GM12891 (cell line): ENCODE measurements around the gene CAMTA1.

Experiments used
- DNase-seq: peaks from one replicate; pipeline ENCODE4 v3.0.0; 2011; ENCODE audit warnings: low spot score; ENCODE audit not compliant: insufficient read length
- FAIRE-seq: peaks from 2 replicates; lab custom pipeline; 2011; peaks lifted over from hg19 to GRCh38; lab: Jason Lieb, UNC
- PAX5 ChIP-seq: IDR thresholded peaks from 2 replicates; pipeline ENCODE4 v1.6.1; 2011; ENCODE audit warnings: low read length, moderate library complexity, mild to moderate bottlenecking; ENCODE audit not compliant: insufficient read depth, severe bottlenecking
- POLR2A ChIP-seq: IDR thresholded peaks from 2 replicates; pipeline ENCODE4 v1.6.1; 2011; ENCODE audit warnings: low read depth, low read length, control low read depth
- POLR2AphosphoS5 ChIP-seq: IDR thresholded peaks from 2 replicates; pipeline ENCODE4 v1.6.1; 2011; ENCODE audit warnings: low read depth, low read length, control low read depth
- POU2F2 ChIP-seq: IDR thresholded peaks from 2 replicates; pipeline ENCODE4 v1.6.1; 2011; ENCODE audit warnings: low read depth, mild to moderate bottlenecking, control low read depth, low read length, moderate library complexity
- SPI1 ChIP-seq: IDR thresholded peaks from 2 replicates; pipeline ENCODE4 v1.6.1; 2011; ENCODE audit warnings: low read depth, low read length, control low read depth
- TAF1 ChIP-seq: IDR thresholded peaks from 2 replicates; pipeline ENCODE4 v1.6.1; 2011; ENCODE audit warnings: low read depth, low read length, control low read depth

Gene CAMTA1

DNA sequence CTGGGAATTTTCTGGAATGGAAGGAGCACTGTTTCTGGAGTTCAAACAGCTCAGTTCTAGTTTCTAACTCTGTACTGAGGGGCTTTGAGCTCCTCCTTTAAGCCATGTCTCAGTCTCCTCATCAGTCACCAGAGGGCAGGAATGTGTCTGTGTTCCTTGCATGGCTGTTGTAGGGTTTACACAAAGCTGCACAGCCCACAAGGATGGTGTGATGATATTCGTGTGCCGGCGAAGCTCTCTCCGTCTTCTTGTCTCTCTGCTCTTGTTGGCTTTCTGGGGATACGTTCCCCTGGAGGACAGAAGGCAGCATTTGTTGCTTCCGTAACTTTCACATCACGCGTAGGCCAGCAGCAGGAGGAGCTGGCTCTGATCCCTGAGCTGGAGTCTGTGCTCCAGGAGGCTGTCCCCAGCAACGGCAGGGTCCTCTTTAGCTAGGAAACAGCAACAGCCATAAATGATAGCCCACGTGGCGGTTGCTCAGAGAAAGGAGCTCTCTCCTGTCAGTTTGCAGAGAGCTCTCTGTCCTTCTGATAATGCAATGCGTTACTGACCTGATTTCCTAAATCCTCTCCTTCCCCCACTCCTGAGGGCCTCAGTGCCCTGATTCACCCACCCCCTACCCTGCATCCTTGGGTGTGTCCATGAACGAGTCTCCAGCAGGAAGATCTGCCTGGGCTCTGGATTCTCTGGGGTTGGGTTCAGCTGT lies 796.7 kb downstream of the CAMTA1 start:
- TF ChIP-seq TAF1 (no peak), POLR2A (no peak), POU2F2 (no peak), SPI1 (no peak), PAX5 (no peak), POLR2AphosphoS5 (no peak)
- FAIRE-seq (no peak), DNase-seq (no peak)

DNA sequence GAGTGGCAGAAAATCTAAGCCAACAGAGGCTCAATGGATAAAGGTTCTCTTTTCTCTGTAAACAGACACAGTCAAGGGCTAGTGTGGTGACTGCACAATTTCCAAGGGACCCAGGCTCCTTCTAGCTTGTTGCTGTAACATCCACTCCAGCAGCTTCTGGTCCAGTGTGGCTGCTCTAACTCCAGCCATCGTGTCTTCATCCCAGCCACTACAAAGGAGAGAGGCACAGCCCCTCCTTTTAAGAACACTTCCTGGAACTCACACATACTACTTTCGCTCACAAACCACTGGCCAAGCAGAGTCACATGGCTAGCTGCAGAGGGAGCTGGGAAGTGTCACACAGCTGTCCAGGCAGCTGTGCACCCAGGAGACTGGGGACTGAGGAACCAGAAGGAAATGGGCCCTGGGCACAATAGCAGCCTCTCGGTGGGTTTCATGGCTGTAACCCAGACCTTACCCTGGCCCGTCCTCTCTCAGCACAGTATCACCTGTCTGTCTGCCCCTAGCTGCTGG lies 797.3 kb downstream of the CAMTA1 start:
- DNase-seq (no peak), FAIRE-seq (no peak)
- TF ChIP-seq PAX5 (no peak), POLR2A (no peak), SPI1 (no peak), TAF1 (no peak), POLR2AphosphoS5 (no peak), POU2F2 (no peak)

DNA sequence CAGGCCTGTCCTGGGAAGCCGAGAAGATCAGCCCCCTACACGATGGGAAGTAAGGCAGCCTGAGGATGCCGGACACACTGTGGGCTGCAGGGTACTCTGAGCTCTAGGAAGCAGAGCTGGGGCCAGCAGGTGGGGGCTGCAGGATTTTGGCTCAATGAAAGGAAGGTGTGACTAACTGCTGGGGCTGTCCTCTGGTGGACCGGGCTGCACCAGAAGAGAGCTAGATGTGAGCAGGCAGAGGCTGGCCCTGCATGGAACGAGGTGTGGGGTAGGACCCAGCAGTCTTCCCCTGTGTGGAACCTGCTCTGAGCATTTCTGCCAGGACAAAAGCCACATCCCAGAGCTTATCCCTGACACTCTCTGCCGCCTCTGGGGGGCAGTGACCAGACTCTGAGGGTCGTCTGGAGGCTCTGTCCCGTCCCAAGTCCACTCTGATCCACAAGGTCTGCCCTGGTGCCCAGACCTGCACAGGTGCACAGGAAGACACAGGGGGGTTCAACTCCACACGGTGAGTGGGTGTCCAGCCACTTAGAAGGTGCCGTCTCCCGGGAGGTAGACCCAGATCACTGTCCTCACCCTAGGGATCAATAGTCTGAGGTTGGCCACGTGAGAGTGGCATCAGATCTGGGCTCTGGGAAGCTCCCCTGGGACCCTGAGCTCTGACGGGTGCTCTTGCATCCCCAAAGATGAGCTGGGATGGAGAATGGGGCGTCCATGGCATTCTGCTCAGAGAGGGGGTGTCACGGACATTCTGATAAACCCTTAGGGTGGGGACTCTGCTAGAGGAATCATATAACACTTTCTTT lies 798.2 kb downstream of the CAMTA1 start:
- TF ChIP-seq TAF1: no peak
- no peak for TF ChIP-seq POLR2A
- TF ChIP-seq POU2F2: no peak
- no peak for TF ChIP-seq POLR2AphosphoS5
- no peak for TF ChIP-seq PAX5
- no peak for TF ChIP-seq SPI1
- DNase-seq (no peak), FAIRE-seq (no peak)

DNA sequence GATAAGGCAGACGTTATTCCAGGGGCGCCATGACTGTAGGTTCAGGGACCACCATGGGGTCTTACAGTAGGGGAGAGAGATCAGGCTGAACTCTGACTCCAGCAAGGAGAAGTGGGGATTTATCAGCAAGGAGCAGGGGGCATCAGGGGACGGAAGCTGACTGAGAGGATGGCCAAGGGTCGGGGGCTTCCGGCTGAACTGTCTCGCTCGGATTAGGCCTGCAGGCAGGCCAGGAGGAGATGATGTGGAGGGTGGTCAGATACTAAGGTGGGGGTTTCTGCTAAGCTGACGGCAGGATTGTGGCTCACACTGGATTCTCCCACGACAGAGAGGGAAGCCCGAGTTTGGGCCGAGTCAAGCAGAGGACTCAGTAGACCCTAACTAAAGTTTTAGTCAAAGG lies 798.9 kb downstream of the CAMTA1 start:
- DNase-seq (no peak), FAIRE-seq (no peak)
- TF ChIP-seq SPI1 (no peak), PAX5 (no peak), POLR2AphosphoS5 (no peak), POLR2A (no peak), TAF1 (no peak), POU2F2 (no peak)

DNA sequence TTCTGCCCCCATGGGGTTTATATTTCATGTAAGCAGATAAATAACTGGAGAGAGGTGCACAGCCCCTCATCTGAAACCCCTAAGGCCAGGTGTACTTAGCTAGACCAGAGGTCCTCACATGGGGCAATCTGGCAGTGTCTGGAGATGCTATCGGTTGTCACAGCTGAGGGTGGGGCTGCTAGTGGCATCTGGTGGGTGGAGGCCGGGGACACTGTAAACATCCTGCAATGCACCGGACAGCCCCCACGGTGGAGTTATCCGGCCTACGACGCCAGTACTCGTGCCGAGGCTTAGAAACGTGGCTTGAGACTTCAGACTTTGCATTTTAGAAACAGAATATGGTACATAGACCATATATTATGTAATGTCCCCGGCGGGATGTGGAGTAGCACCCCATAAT lies 799.4 kb downstream of the CAMTA1 start:
- no peak for FAIRE-seq
- no peak for TF ChIP-seq SPI1
- TF ChIP-seq POU2F2: no peak
- TF ChIP-seq PAX5: no peak
- TF ChIP-seq TAF1: no peak
- TF ChIP-seq POLR2AphosphoS5: no peak
- no peak for TF ChIP-seq POLR2A
- no peak for DNase-seq

DNA sequence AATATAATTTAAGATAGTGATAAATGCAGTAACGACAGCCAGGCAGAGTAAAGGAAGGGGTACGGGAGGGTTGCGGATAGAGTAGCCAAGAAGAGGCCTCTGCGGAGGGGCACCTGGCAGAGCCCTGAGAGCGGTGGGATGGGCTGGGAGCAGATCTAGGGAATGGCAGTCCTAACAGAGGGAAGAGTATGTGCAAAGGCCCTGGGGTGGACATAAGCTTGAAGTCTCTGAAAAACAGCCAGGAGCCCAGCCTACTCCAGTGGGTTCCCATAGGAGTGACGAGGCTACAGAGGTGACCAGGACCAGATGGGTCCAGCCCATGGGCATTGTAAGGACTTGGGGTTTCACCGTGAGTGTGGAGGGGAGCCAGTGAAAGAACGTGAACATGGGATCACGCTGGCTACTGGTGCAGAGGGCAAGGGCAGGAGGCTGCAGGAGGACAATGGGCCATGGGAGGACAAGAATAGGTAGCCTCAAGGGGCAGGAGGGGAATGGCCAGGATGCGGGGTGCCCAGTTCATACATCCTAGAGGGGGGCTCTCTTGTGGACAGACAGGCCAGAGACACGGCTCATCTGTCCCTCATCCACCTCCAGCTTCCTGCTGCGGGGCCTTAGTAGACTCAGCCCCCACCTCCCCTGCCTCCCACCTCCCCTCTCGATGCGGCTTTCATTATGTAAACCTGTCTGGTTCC lies 800.1 kb downstream of the CAMTA1 start:
- DNase-seq (no peak), FAIRE-seq (no peak)
- TF ChIP-seq POU2F2: no peak
- no peak for TF ChIP-seq POLR2AphosphoS5
- TF ChIP-seq PAX5: no peak
- no peak for TF ChIP-seq POLR2A
- TF ChIP-seq TAF1: no peak
- TF ChIP-seq SPI1: no peak

DNA sequence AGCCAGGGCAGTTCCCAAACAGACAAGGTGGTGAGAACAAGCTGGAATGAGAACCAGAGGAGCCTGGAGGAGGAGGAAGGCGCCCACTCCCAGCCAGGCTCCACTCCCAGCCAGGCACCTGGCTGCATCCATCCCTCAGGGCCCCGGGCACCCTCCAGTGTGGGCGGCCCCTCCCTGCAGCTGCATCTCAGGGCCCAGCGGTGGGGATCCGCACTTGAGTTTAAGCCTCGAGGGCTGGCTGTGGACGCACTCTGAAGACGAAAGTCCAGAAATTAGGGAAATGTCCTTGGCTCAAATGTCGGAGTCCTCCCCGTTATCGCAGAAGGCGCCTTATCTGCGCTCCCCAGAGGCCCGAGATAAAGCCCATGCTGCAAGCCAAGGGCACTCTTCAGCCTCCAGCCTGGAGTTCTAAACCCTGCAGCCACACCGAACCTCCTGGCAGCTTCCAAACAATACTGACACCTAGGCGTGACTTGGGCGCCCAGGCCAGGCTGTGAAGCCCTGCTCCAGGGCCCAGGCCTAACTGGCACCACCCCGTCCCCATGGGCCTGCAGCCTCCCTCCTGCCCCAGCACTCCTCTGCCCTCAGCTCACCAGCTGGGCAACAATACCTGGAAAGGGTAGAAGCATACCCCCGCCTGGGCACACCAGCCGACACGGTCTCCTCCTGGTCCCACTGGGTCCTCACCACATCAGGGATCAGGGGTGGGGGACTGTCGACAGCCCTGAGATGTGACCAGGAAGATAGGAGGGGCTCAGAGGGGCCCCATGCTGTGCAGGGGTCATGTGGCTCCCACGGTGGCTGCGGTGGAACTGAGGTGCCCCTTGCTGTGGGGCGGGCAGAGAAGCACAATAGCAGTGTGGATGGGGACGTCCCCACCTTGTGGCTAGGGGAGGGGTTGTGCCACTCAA lies 801.0 kb downstream of the CAMTA1 start:
- FAIRE-seq: no peak
- TF ChIP-seq TAF1 (no peak), POLR2AphosphoS5 (no peak)
- DNase-seq: no peak

DNA sequence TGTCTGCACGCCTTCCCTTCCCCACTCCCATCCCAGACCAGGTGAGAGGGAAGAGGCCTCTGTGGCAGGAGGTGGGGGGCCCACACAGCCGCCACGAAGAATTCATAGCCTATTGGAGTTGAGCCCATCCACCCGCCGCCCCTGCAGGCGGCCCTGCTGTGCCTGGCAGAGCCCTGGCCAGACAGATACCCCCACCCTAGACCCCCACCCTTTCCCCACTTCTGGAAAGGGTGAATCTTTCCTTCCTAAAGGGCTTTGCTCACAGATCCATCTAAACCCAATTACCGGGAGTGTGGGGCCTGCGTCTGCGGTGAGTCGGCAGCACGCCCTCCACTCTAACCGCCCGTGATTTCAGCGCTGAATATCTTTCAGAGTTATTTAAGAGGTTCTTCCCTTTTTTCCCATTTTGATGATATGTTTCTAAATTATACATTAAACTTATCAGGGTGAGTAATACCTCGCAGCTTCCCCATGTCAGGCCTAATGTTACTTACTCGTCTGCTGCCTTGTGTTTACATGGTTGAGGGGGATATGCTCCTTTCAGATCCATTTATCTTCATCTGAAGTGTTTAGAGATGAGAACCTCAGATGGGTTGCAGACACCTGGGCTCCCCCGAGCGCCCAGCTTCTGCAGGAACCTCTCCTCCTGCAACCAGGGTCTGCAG lies 802.0 kb downstream of the CAMTA1 start:
- no peak for TF ChIP-seq PAX5
- FAIRE-seq: no peak
- no peak for DNase-seq
